A673 (cell line): ENCODE measurements around the gene RNFT2.

Experiments used
- EZH2 ChIP-seq: fragments of 200-600 bp; sonication (generic); IDR thresholded peaks from 2 replicates; pipeline ENCODE4 v1.6.1; 2017; ENCODE audit warnings: borderline replicate concordance, low read depth, mild to moderate bottlenecking, mixed read lengths, antibody characterized with exemption, low read length; ENCODE audit not compliant: poor library complexity, severe bottlenecking
- TF ChIP-seq, protein P1 (sequence below): fragments of 300-800, 200-600 bp; sonication (generic); conservative IDR thresholded peaks from 2 replicates; pipeline ENCODE4 v1.5.1; 2017; ENCODE audit warnings: low read depth, mild to moderate bottlenecking, antibody characterized with exemption, low read length, moderate library complexity, mixed read lengths

DNA sequence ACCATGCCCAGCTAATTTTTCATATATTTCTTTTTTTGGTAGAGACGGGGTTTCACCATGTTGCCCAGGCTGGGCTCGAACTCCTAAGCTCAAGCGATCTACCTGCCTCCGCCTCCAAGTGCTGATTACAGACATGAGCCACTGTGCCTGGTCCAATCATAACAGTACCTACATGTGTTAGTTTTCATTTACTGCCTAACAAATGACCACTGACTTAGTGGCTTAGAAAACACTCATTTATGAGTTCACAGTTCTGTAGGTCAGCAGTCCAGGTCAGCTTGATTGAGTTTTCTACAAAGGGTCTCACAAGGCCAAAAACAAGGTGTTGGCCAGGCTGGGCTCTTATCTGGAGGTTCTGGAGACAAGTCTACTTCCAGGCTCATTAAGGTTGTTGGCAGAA, 60.6 kb downstream of the RNFT2 start:
- TF ChIP-seq, protein P1, sequence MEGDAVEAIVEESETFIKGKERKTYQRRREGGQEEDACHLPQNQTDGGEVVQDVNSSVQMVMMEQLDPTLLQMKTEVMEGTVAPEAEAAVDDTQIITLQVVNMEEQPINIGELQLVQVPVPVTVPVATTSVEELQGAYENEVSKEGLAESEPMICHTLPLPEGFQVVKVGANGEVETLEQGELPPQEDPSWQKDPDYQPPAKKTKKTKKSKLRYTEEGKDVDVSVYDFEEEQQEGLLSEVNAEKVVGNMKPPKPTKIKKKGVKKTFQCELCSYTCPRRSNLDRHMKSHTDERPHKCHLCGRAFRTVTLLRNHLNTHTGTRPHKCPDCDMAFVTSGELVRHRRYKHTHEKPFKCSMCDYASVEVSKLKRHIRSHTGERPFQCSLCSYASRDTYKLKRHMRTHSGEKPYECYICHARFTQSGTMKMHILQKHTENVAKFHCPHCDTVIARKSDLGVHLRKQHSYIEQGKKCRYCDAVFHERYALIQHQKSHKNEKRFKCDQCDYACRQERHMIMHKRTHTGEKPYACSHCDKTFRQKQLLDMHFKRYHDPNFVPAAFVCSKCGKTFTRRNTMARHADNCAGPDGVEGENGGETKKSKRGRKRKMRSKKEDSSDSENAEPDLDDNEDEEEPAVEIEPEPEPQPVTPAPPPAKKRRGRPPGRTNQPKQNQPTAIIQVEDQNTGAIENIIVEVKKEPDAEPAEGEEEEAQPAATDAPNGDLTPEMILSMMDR = no peak
- TF ChIP-seq EZH2 = no peak
